ENCODE measurements around the gene TH. TPM values are rescaled to one million over a fixed set of nuclear protein-coding genes. Genes with fewer than 3 reads are reported as not detected.
A peak's percentile ranks its signal among the peaks of the same experiment; 100 is the strongest.

TH gene
- total and polyA plus RNA-seq, 2 donors from 2014 or later, result not detected

- Histone ChIP-seq H3K9ac (ENCODE audit: low read length in 3 of 3) (no peak overlapping the region), H3K27ac (ENCODE audit: low read depth in 2 of 2, low read length in 2 of 2) (no peak overlapping the region), H3K4me1 (ENCODE audit: control insufficient read depth in 2 of 3, insufficient read depth in 2 of 3, low read depth in 1 of 3, low read length in 3 of 3) (no peaks in the 10 kb centered on the region), H3K4me3 (ENCODE audit: low read length in 3 of 3) (no peak overlapping the region), H3K36me3 (ENCODE audit: control insufficient read depth in 2 of 3, insufficient read depth in 3 of 3, low read length in 3 of 3) (no peaks in the 10 kb centered on the region), H3K27me3 (ENCODE audit: control insufficient read depth, insufficient read depth, low read length) (no peaks in the 10 kb centered on the region), H3K9me3 (ENCODE audit: control insufficient read depth in 2 of 3, insufficient read depth in 1 of 3, low read length in 3 of 3) (peaks cover 0 to 11% (median 2%) of the 10 kb centered on the region in 3 donors)
- intact Hi-C loops (cut with DNase I), result no loop called here
- no peak for DNase-seq
- no peak for FAIRE-seq
- TF ChIP-seq CTCF (IDR thresholded peaks at IDR 0.05; ENCODE audit: borderline replicate concordance, extremely low read depth, insufficient read depth), result no peak
Observed at GRCh38 chr11:2116680-2117079, 54.9 kb downstream of the TH start.

GRCh38 chr11:2115308-2115707 lies 56.3 kb downstream of the TH start:
- intact Hi-C loops (cut with DNase I), result no loop called here
- FAIRE-seq (no peak), DNase-seq (no peak)

GRCh38 chr11:2114430-2115241 lies 57.0 kb downstream of the TH start:
- intact Hi-C loops (cut with DNase I), result no loop called here
- no peak for FAIRE-seq

More at GRCh38 chr11:2115308-2115707, 56.3 kb downstream of the TH start:
- Histone ChIP-seq H3K27me3 (ENCODE audit: control insufficient read depth, insufficient read depth, low read length) (no peaks in the 10 kb centered on the region), H3K4me1 (ENCODE audit: control insufficient read depth in 2 of 3, insufficient read depth in 2 of 3, low read depth in 1 of 3, low read length in 3 of 3) (no peaks in the 10 kb centered on the region), H3K9ac (ENCODE audit: low read length in 3 of 3) (no peak overlapping the region), H3K36me3 (ENCODE audit: control insufficient read depth in 2 of 3, insufficient read depth in 3 of 3, low read length in 3 of 3) (no peaks in the 10 kb centered on the region), H3K27ac (ENCODE audit: low read depth in 2 of 2, low read length in 2 of 2) (no peak overlapping the region), H3K9me3 (ENCODE audit: control insufficient read depth in 2 of 3, insufficient read depth in 1 of 3, low read length in 3 of 3) (peaks cover 0 to 11% (median 2%) of the 10 kb centered on the region in 3 donors), H3K4me3 (ENCODE audit: low read length in 3 of 3) (no peak overlapping the region)
- TF ChIP-seq CTCF (IDR thresholded peaks at IDR 0.05; ENCODE audit: borderline replicate concordance, extremely low read depth, insufficient read depth), result no peak

More at GRCh38 chr11:2114430-2115241, 57.0 kb downstream of the TH start:
- no peaks in the 10 kb centered on the region for H3K27me3 ChIP-seq (ENCODE audit: control insufficient read depth, insufficient read depth, low read length)
- no peak overlapping the region for H3K9ac ChIP-seq (ENCODE audit: low read length in 3 of 3)
- TF ChIP-seq CTCF (IDR thresholded peaks at IDR 0.05; ENCODE audit: borderline replicate concordance, extremely low read depth, insufficient read depth), result no peak
- H3K4me3 ChIP-seq (ENCODE audit: low read length in 3 of 3), result no peak overlapping the region
- DNase-seq, result peak in 1 of 5 donors; percentile 68
- H3K27ac ChIP-seq (ENCODE audit: low read depth in 2 of 2, low read length in 2 of 2), result no peak overlapping the region
- H3K4me1 ChIP-seq (ENCODE audit: control insufficient read depth in 2 of 3, insufficient read depth in 2 of 3, low read depth in 1 of 3, low read length in 3 of 3), result peaks cover 0 to 2% (median 0%) of the 10 kb centered on the region in 3 donors
- H3K36me3 ChIP-seq (ENCODE audit: control insufficient read depth in 2 of 3, insufficient read depth in 3 of 3, low read length in 3 of 3), result no peaks in the 10 kb centered on the region
- H3K9me3 ChIP-seq (ENCODE audit: control insufficient read depth in 2 of 3, insufficient read depth in 1 of 3, low read length in 3 of 3), result peaks cover 0 to 11% (median 2%) of the 10 kb centered on the region in 3 donors

Small RNA genes lying within 50 kb of the gene (microRNA-seq; reads per million reads assigned to microRNA genes)
- gene MIR4686, result not detected
- 16.9 reads per million, percentile 28 among the genes with 10 or more reads in this experiment for gene MIR483

Other genes starting within 250 kb of the TH start
- 45.9 TPM for gene MRPL23, start 224.5 kb downstream of the TH start, total RNA-seq
- 183 TPM for gene MRPL23, start 224.5 kb downstream of the TH start, polyA plus RNA-seq (ENCODE audit: insufficient read depth, low read depth, low replicate concordance)
- 53.8 TPM for gene H19, start 174.0 kb downstream of the TH start, total RNA-seq
- gene H19, start 174.0 kb downstream of the TH start, polyA plus RNA-seq (ENCODE audit: insufficient read depth, low read depth, low replicate concordance), result 140 TPM
- gene IGF2, start 32.4 kb downstream of the TH start, total RNA-seq, result 30.5 TPM
- gene IGF2, start 32.4 kb downstream of the TH start, polyA plus RNA-seq (ENCODE audit: insufficient read depth, low read depth, low replicate concordance), result 10.2 TPM
- not detected for gene INS, start 10.6 kb downstream of the TH start, total RNA-seq
- gene INS, start 10.6 kb downstream of the TH start, polyA plus RNA-seq (ENCODE audit: insufficient read depth, low read depth, low replicate concordance), result not detected
- gene ASCL2, start 98.8 kb upstream of the TH start, total RNA-seq, result 5.0 TPM
- gene ASCL2, start 98.8 kb upstream of the TH start, polyA plus RNA-seq (ENCODE audit: insufficient read depth, low read depth, low replicate concordance), result 1.2 TPM
- gene C11orf21, start 130.1 kb upstream of the TH start, total RNA-seq, result 4.9 TPM
- gene C11orf21, start 130.1 kb upstream of the TH start, polyA plus RNA-seq (ENCODE audit: insufficient read depth, low read depth, low replicate concordance), result 0.17 TPM
- gene TSPAN32, start 130.2 kb upstream of the TH start, total RNA-seq, result 6.1 TPM
- gene TSPAN32, start 130.2 kb upstream of the TH start, polyA plus RNA-seq (ENCODE audit: insufficient read depth, low read depth, low replicate concordance), result 0.75 TPM
- 950 TPM for gene CD81, start 205.5 kb upstream of the TH start, total RNA-seq
- gene CD81, start 205.5 kb upstream of the TH start, polyA plus RNA-seq (ENCODE audit: insufficient read depth, low read depth, low replicate concordance), result 827 TPM
- gene TSSC4, start 228.9 kb upstream of the TH start, total RNA-seq, result 42.3 TPM
- 51.4 TPM for gene TSSC4, start 228.9 kb upstream of the TH start, polyA plus RNA-seq (ENCODE audit: insufficient read depth, low read depth, low replicate concordance)